GM10248 (cell line): ENCODE data around the gene TP53TG3B.
"Not testable (repeated sequence)": the region's sequence is repeated elsewhere in the genome, so short reads cannot be mapped to it uniquely, and the experiment has no call there.

Experiments
- CTCF ChIA-PET: fragments of 300-600 bp; sonication (Branson Sonifier 250); formaldehyde crosslinking; extraction: SDS; loops from one replicate; lab custom pipeline; 2021; ENCODE audit warnings: antibody characterized with exemption; lab: Yijun Ruan, JAX
- POLR2A ChIA-PET: fragments of 350-650 bp; sonication (Branson Sonifier 250); formaldehyde crosslinking; extraction: SDS; loops from one replicate; lab custom pipeline; 2020; ENCODE audit warnings: antibody characterized with exemption; lab: Yijun Ruan, JAX
- DNase-seq: peaks from one replicate; pipeline ENCODE4 v3.0.0; 2012; ENCODE audit errors: extremely low spot score

The TP53TG3B gene, protein sequence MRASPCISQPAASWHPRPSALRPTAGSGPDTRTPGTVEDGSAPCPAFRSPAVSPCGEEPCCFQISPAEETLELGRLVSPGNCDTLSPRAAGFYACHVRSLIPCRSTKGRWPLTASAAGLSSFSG

DNA sequence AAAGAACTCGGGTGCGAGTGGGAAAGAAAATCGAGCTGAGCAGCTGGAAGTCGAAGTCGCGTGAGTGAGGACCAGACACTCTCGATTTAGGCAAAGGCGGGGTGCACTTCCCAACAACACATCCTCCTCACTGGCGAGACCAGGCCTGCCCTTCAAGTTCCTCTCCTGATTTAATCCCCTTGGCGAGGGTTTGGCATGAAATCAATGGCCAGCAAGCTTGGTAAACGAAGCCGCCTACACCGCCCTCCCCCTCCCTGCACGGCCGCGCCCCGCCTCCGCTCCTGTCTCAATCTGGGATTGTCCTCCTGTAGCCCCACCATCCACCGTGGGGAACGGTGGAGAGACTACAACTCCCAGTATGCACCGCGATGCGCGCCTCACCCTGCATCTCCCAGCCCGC is at the start of gene TP53TG3B:
Gene TP53TG3B, plus strand, starts transcription at position 301 of the 400 bp plus-strand sequence. Its CDS starts 68 bp downstream, at position 369.
- DNase-seq, CTCF ChIA-PET: not testable (repeated sequence)

DNA sequence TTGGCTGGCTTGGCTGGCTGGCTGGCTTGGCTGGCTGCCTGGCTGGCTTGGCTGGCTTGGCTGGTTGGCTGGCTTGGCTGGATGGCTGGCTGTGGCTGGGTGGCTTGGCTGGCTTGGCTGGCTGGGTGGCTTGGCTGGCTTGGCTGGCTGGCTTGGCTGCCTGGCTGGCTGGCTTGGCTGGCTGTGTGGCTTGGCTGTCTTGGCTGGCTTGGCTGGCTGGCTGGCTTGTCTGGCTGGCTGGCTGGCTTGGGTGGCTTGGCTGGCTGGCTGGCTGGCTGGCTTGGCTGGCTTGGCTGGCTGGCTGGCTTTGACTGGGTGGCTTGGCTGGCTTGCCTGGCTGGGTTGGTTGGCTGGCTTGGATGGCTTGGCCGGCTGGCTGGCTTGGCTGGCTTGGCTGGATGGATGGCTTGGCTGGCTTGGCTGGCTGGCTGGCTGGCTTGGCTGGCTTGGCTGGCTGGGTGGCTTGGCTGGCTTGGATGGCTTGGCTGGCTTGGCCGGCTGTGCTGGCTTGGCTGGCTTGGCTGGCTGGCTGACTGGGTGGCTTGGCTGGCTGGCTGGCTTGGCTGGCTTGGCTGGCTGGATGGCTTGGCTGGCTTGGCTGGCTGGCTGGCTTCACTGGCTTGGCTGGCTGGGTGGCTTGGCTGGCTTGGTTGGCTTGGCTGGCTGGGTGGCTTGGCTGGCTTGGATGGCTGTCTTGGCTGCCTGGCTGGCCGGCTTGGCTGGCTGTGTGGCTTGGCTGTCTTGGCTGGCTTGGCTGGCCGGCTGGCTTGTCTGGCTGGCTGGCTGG is 24.2 kb upstream of the TP53TG3B start:
- POLR2A ChIA-PET, CTCF ChIA-PET, DNase-seq: not testable (repeated sequence)

More for the DNA sequence above, at the start of gene TP53TG3B:
- POLR2A ChIA-PET: not testable (repeated sequence)

DNA sequence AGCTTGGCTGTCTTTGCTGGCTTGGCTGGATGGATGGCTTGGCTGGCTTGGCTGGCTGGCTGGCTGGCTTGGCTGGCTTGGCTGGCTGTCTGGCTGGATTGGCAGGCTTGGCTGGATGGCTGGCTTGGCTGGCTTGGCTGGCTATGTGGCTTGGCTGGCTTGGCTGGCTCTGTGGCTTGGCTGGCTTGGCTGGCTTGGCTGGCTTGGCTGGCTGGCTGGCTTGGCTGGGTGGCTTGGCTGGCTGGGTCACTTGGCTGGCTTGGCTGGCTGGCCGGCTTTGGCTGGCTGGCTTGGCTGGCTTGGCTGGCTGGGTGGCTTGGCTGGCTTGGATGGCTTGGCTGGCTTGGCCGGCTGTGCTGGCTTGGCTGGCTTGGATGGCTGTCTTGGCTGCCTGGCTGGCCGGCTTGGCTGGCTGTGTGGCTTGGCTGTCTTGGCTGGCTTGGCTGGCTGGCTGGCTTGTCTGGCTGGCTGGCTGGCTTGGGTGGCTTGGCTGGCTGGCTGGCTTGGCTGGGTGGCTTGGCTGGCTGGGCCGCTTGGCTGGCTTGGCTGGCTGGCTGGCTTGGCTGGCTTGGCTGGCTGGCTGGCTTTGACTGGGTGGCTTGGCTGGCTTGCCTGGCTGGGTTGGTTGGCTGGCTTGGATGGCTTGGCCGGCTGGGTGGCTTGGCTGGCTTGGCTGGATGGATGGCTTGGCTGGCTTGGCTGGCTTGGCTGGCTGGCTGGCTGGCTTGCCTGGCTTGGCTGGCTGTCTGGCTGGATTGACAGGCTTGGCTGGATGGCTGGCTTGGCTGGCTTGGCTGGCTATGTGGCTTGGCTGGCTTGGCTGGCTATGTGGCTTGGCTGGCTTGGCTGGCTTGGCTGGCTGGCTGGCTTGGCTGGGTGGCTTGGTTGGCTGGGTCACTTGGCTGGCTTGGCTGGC is 22.8 kb upstream of the TP53TG3B start:
- POLR2A ChIA-PET, DNase-seq, CTCF ChIA-PET: not testable (repeated sequence)

DNA sequence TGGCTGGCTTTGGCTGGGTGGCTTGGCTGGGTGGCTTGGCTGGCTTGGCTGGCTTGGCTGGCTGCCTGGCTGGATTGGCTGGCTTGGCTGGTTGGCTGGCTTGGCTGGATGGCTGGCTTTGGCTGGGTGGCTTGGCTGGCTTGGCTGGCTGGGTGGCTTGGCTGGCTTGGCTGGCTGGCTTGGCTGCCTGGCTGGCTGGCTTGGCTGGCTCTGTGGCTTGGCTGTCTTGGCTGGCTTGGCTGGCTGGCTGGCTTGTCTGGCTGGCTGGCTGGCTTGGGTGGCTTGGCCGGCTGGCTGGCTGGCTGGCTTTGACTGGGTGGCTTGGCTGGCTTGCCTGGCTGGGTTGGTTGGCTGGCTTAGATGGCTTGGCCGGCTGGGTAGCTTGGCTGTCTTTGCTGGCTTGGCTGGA is 22.1 kb upstream of the TP53TG3B start:
- CTCF ChIA-PET, POLR2A ChIA-PET, DNase-seq: not testable (repeated sequence)

DNA sequence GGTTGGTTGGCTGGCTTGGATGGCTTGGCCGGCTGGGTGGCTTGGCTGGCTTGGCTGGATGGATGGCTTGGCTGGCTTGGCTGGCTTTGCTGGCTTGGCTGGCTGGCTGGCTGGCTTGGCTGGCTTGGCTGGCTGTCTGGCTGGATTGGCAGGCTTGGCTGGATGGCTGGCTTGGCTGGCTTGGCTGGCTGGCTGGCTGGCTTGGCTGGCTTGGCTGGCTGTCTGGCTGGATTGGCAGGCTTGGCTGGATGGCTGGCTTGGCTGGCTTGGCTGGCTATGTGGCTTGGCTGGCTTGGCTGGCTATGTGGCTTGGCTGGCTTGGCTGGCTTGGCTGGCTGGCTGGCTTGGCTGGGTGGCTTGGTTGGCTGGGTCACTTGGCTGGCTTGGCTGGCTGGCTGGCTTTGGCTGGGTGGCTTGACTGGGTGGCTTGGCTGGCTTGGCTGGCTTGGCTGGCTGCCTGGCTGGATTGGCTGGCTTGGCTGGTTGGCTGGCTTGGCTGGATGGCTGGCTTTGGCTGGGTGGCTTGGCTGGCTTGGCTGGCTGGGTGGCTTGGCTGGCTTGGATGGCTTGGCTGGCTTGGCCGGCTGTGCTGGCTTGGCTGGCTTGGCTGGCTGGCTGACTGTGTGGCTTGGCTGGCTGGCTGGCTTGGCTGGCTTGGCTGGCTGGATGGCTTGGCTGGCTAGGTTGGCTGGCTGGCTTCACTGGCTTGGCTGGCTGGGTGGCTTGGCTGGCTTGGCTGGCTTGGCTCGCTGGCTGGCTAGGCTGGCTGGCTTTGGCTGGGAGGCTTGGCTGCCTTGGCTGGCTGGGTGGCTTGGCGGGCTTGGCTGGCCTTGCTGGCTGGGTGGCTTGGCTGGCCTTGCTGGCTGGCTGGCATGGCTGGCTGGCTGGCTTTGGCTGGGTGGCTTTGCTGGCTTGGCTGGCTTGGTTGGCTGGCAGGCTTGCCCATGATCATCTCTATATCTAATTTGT is 21.3 kb upstream of the TP53TG3B start:
- POLR2A ChIA-PET, DNase-seq, CTCF ChIA-PET: not testable (repeated sequence)
